GM19193 (cell line): Measurements from ENCODE around the gene SMIM41.

Source experiments
- POLR2A ChIP-seq: IDR thresholded peaks from 4 replicates; pipeline ENCODE4 v1.6.1; 2011; ENCODE audit not compliant: insufficient read depth, insufficient read length; ENCODE audit errors: extremely low read depth

The SMIM41 gene

DNA sequence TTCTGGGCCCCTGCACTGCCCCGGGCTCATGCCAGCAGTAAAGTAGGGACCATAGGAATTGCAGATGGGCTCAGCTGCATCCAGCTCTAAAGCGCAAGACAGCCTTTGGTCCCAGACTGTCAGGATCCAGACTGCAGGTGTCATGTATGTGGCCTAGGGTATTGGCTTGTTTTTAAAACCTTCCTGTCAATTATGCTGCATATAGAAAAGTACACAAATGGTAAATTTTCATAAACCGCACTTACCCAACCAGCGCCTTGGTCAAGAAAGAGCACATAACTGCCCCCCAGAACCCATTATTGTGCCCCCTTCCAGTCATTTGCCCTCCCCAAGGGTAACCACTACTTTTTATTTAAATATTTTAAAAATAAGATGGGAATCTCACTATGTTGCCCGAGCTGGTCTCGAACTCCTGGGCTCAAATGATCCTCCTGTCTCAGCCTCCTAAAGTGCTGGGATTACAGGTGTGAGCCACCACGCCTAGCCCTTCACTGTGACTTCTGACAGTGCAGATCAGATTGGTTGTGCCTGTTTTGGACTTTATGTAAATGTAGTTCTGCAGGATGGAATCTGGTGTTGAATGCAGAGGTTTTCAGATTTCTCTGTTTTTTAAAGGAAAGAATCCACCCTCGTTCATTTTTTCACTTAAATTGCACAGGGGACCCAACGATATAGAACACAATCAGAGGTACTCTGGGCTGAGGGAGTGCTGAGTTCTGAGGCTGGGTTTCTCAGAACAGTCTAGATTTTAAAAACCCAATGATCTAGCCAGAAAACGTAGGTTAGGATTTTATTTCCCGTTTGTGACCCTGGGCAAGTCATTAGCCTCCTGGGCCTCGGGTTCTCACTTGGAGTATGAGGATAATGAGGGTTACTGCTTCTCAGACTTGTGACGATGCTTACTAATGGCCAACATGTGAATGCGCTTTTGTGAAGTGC lies 21.6 kb upstream of the SMIM41 start:
- TF ChIP-seq POLR2A: no peak

DNA sequence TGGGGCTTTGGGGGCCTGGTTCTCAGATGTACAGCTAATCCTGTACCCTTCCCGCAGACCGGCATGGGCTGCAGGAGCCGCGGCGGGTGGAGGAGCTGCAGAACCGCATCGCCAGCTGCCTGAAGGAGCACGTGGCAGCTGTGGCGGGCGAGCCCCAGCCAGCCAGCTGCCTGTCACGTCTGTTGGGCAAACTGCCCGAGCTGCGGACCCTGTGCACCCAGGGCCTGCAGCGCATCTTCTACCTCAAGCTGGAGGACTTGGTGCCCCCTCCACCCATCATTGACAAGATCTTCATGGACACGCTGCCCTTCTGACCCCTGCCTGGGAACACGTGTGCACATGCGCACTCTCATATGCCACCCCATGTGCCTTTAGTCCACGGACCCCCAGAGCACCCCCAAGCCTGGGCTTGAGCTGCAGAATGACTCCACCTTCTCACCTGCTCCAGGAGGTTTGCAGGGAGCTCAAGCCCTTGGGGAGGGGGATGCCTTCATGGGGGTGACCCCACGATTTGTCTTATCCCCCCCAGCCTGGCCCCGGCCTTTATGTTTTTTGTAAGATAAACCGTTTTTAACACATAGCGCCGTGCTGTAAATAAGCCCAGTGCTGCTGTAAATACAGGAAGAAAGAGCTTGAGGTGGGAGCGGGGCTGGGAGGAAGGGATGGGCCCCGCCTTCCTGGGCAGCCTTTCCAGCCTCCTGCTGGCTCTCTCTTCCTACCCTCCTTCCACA lies 20.7 kb upstream of the SMIM41 start:
- no peak for TF ChIP-seq POLR2A

DNA sequence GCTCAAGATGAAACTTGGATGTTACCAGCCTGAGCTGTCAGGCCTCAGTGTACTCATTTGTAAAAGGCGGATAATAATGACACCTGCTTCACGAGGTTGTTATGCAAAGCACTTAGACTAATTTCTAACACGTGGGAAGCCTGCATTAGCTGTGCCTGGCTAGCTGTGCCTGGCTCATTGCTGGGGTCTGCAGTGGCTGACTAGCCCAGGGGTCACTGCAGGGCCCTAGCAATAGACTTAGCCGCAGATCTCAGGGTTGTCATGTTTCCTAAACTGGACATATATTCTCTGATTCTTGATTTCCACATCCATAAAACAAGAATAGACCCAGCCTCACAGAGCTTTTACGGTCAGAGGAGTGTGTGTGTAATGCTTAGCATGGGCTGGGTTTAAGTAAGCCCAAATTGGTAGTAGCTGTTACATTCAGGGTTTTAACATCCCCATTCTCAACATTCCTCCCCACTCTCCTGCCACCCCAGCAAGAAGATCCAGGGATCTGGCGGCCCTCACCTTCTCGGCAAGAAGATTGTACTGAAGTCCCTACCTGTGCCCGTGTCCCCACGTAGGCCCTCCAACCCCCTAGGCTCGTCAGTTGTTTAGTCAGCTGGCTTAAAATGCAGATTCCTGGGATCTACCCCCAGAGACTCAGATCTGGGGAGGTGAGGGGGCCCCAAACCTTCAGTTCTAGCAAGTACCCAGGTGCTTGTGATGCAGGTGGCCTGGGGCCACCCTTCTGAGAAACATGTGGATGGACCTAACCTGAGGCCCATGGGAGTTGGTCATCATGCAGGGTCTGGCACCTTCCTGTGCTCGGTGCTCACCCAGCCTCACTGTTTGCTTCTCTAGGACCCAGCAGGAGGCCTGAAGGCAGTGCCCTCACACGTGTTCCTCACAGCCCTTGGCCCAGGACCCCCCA lies 19.7 kb upstream of the SMIM41 start:
- no peak for TF ChIP-seq POLR2A

DNA sequence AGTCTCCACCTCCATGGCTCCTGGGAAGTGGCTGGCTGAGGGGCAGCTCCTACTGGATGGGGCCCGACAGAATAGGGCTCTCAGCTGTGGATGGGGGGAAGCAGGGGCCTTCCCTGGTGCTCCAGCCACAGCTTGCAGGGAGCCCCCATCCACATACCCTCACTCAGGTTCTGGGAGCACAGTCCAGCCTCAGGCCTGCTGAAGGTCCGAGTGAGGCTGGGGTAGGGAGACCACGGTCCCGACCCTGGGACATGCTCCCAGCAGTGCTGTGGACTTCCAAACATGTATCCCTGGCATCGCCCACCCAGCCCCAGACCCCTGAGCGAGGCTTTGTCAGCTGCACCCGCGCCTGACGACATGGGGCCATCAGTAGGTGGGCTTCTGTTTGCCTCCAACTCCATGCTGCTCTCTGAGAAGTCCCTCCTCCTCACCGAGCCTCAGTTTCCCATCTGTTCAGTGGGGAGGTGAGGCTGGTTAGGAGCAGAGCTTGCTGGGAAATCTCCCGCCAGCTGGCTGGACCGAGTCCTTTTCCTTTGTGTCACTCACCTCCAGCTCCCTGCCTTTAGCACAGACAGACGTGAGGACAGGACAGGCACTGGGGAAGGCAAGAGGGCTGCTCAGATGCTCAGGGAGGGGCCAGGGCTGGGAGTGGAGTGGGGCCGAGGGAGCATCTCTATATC lies 18.9 kb upstream of the SMIM41 start:
- TF ChIP-seq POLR2A: no peak

DNA sequence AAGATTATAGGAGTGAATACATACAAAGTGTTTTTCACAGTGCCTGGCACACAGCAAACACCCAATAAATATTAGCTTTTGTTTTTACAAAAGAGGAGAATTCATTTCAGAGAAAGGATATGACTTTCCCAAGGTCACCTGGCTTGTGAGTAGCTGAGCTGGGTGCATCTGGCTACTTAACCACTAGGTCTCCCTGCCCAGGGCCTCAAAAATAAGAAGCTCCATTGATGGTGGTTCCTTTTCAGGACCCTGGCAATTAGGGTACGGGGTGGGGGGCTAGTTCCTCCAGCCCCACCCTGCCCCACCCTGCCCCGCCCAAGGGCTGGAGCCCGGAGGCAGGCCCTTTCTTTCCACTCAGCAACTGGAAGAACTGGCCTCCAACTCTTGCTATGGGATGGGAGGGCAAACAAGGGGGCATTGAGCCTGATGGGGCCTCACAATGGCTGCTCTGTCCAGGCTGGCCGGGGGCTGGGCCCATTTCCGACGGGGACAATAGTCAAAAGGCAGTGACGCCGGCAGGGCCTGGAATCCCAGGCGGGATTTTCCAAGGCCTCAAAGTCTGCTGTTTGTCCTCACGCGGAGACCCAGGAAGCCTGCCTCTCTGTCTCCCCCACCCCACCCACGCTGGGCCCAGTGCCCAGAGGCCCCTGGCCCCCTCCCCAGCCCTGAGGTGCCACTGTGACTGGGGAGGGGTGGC lies 17.9 kb upstream of the SMIM41 start:
- no peak for TF ChIP-seq POLR2A

DNA sequence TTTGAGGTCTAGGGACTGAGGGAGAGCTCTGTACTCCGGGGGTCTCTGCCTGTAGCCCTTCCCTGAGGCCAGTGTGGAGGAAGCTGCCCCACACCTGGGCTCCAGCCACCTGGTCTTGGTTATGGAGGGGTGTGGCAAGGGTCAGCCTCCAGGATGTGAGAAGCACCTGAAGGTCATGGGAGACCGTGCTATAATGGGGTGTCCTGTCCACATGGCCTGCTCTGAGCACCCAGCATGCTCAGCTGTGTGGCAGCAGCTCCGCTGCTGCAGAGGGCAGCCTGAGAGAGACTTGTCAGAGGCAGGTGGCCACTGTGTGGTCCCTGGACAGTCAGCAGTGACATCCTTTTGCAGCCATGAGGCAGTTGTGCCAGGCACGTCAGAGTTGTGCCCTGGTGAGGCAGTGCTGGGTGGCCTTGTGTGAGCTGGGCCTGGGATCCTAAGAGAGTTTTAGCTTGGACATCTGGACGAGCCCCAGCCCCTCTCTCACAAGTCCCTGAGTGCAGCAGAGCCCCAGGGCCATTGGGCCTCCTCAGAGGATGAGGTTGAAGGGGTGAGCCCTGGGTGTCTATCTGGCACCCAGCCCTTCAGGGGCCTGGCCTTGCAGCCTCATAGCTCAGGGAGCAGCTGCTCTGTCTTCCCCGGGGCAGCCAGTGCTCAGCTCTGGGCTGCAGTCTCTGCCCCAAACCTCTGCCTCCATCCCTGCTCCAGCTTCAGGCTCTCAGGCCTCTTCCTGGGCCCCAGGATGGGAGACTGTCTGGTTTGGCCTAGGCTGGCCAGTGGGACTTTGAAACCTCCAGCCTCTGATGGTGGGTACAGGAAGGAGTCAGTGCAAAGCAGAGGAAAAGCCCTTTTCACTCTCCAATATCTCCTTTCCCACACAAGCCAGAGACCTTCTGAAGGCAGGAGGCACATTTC lies 17.1 kb upstream of the SMIM41 start:
- no peak for TF ChIP-seq POLR2A

DNA sequence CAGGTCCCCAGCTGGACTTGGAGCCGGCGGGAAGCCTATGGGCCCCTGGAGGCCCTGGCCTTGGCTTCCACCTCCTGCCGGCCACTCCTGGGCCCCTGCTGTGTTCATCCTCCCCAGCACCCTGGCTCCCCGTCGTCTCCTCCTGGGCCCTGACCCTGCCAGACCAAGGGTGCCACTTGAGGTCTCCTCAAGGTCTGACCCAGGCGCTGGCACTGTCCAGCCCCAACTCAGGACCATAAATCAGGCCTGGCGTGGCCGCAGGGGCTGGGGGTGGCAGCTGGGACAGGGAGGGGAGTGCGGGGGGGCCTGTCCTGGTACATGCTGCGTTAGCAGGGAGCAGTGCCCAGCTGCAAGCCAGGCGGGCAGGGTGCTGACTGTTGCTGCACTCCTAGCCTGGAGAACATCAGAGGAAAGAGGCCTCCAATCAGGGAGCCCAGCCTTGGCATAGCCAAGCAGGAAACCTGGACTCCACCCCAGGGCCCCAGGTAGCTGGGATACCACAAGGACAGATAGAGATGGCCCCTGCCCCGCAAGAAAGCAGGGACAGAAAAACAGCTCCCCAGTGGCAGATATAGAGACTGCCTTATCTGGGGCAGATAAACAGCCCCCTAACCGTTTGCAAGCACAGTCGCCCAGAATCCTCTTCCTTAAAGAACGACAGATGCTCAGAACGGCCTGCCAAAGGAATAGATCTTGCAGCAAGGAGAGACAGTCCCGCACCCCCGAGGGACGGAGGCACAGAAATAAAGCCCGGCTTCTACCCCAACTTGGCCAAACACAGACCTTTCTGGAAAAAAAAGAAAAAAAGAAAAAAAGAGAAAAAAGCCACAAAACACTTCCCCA lies 16.2 kb upstream of the SMIM41 start:
- TF ChIP-seq POLR2A: no peak

DNA sequence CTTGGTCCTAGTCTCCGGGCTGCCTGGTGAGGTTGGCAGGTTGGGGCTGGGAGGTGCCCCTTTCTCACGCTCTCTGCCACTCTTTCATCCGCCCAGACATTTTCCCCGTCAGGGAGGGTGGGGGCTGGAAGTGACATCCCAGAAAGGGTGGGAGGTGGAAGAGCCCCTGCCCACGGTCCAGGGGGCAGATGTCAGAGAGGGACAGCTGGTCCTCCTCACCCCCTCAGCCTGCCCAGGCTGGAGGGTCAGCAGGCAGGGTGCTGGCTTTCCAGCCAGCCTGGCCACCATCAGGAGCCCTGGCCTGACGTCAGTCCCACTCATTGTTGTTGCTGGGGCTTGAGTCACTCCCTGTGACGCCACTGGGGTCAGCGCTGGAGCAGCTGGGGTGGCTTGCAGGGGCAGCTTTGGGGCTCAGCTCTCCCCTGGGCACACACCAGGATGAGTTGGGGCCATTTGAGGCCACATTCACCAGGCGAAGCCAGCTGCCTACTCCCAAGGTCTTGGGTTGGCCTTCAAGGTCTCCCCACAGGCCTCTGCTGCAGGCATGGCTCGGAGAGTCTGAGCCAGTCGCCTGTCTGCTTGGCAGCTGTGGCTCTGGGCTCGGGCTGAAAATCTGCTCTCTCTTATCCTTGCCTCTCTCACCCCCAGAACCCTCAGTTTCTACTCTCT lies 15.4 kb upstream of the SMIM41 start:
- no peak for TF ChIP-seq POLR2A

DNA sequence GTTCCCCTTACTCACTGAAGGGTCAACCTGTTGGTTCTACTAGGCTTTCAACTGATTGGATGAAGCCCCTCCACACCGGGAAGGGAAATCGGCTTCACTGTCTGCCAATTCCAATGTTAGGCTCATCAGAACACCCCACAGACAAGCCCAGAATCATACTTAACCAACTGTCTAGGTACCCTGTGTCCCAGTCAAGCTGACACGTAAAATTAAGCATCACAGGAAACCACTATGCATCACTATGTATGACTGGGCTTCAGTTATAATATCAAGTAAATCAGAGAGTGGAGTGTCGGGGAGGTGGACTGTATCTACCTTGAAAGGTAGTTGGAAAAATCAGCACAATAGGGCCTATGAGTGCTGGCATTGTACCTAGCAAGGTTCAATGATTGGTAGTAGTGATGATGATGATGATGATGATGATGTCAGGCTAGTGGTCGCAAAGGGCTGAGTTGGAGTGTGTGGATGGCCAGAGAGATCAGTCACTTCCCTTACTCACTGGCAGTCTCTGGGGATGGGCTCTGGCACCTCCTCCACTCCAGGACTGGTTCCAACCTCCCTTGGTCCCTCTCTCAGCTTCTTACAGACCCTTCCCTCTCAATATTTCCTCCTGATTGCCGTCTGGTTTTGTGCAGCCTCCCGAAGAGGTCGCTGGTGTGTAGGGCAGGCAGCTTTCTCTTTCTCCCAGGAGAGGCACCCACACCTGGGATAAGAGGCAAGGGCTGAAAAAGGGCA lies 13.0 kb upstream of the SMIM41 start:
- TF ChIP-seq POLR2A: no peak

DNA sequence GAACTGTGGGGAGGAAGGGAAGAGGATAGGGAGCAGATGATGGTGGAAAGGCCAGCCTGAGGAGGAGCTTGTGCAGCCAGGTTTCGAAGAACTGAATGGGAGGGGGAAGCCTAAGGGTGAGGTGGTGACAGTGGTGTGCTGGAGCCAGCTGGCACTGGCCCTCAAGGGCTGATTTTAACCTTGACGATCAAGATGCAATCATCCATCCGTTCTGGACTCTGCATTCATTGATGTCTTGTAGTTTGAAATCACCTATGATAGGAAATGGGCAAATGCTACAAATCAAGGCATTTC lies 12.5 kb upstream of the SMIM41 start:
- TF ChIP-seq POLR2A: no peak
